ENCODE data around the gene STK39. TPM values are rescaled to one million over a fixed set of nuclear protein-coding genes. Genes with fewer than 3 reads are reported as not detected.
"Not testable (repeated sequence)": the region's sequence is repeated elsewhere in the genome, so short reads cannot be mapped to it uniquely, and the experiment has no call there.

Gene STK39
- polyA plus RNA-seq, 2 of the 4 experiments (the other 2 are of a cell fraction) = 14.2 to 27.2 TPM

DNA sequence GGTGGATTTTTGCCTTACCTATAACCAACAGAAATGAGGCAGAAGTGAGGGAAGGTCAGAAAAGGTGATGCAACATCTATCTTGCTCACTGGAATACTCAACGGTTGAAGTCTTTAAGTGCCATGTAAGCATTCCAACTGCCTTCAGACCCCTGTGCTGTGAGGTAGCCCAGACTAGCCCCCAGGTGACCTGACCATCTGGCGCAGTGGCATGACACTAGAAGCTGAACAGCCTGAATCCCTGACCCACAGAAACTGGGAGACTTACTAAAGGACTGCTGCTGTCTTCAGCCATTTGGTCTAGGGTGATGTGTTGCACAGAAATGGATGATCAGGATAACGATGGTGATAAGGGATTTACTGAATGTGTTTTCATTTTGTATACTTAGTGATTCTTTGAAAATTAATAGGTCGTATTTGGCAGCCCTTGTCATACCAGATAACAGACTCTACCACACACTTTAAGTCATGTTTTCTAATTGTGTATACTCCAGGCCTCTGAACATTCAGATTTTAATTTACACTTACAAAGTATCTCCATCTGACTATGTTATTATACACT is 161.5 kb downstream of the STK39 start:
- TF ChIP-seq SMC3 (IDR thresholded peaks at IDR 0.05) = no peak
- no peak for TF ChIP-seq RNF2 (IDR thresholded peaks at IDR 0.05; ENCODE audit: borderline replicate concordance, low read depth)
- no peaks in the 10 kb centered on the region for H3K9me3 ChIP-seq
- ChIA-PET POLR2A (no interaction called here), CTCF (interaction anchor here (1.9 to 3.1 kb wide), 2 partner anchors 9 to 33 kb away, joined by 4 to 11 read pairs; no protein-coding TSS in a partner anchor)
- no peak for ATAC-seq
- no peak for DNase-seq (ENCODE audit: low read depth in 1 of 2, low spot score in 1 of 2)
- no peak overlapping the region for H3K4me3 ChIP-seq
- H3K4me2 ChIP-seq = no peak overlapping the region
- no peaks in the 10 kb centered on the region for H3K4me1 ChIP-seq
- WGBS (ENCODE audit: missing lambda C conversion rate) = 82% methylated on average over 4 of the region's 4 CpGs
- no peak for FAIRE-seq
- H3K27ac ChIP-seq = no peak overlapping the region

DNA sequence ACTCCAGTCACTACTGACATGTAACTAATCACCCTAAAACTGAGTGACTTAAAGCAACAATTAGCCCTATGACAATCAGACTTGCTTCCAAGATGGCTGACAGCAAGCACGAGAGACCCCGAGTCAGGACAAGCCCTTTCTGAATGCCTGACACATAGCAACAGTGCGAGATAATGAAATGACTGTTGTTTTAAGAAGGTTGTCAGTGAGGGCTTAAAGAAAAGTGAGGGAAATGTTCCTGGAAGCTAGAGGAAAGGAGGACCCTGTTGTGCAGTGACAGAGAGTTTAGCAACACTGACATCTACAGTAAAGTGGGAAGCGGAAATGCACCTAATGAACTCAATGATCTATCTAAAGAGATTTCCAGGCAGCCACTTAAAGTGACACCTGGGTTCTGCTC is 163.1 kb downstream of the STK39 start:
- Histone ChIP-seq H3K27ac (no peak overlapping the region), H3K4me1 (no peaks in the 10 kb centered on the region), H3K4me3 (no peak overlapping the region), H3K9me3 (no peaks in the 10 kb centered on the region), H3K4me2 (no peak overlapping the region)
- DNase-seq (ENCODE audit: low read depth in 1 of 2, low spot score in 1 of 2) (no peak), ATAC-seq (no peak), FAIRE-seq (no peak)
- ChIA-PET POLR2A (no interaction called here), CTCF (interaction anchor here (3.1 kb wide), 1 partner anchor 35 kb away, joined by 11 read pairs; no protein-coding TSS in a partner anchor)
- 94% methylated on average over 4 of the region's 4 CpGs for WGBS (ENCODE audit: missing lambda C conversion rate)
- TF ChIP-seq POLR2AphosphoS2 (conservative IDR thresholded peaks at IDR 0.05; ENCODE audit: low read length) (no peak), HDAC2 (IDR thresholded peaks at IDR 0.05) (no peak), HOXA7 (CRISPR knock-in tag; IDR thresholded peaks at IDR 0.05) (no peak), HEYL (CRISPR knock-in tag; IDR thresholded peaks at IDR 0.05) (no peak)
- TF ChIP-seq, protein P1, sequence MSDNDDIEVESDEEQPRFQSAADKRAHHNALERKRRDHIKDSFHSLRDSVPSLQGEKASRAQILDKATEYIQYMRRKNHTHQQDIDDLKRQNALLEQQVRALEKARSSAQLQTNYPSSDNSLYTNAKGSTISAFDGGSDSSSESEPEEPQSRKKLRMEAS (IDR thresholded peaks at IDR 0.05) = no peak
- TF ChIP-seq, protein P2, sequence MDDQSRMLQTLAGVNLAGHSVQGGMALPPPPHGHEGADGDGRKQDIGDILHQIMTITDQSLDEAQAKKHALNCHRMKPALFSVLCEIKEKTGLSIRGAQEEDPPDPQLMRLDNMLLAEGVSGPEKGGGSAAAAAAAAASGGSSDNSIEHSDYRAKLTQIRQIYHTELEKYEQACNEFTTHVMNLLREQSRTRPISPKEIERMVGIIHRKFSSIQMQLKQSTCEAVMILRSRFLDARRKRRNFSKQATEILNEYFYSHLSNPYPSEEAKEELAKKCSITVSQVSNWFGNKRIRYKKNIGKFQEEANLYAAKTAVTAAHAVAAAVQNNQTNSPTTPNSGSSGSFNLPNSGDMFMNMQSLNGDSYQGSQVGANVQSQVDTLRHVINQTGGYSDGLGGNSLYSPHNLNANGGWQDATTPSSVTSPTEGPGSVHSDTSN (IDR thresholded peaks at IDR 0.05) = no peak
- TF ChIP-seq, protein P3, sequence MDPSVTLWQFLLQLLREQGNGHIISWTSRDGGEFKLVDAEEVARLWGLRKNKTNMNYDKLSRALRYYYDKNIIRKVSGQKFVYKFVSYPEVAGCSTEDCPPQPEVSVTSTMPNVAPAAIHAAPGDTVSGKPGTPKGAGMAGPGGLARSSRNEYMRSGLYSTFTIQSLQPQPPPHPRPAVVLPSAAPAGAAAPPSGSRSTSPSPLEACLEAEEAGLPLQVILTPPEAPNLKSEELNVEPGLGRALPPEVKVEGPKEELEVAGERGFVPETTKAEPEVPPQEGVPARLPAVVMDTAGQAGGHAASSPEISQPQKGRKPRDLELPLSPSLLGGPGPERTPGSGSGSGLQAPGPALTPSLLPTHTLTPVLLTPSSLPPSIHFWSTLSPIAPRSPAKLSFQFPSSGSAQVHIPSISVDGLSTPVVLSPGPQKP (IDR thresholded peaks at IDR 0.05; ENCODE audit: low read depth, low read length) = no peak

DNA sequence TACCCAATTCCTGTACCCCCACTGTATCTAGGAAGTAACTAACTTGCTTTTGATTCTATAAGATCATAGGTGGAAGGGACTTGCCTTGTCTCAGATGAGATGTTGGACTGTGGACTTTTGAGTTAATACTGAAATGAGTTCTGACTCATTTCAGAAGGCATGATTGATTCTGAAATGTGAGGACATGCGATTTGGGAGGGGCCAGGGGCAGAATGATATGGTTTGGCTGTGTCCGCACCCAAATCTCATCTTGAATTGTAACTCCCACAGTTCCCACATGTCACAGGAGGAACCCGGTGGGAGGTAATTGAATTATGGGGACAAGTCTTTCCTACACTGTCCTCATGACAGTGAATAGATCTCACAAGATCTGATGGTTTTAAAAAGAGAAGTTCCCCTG is 165.9 kb downstream of the STK39 start:
- H3K9me3 ChIP-seq; ATAC-seq; H3K27ac ChIP-seq; H3K4me1 ChIP-seq; H3K4me2 ChIP-seq; DNase-seq (ENCODE audit: low read depth in 1 of 2, low spot score in 1 of 2); POLR2A ChIA-PET; FAIRE-seq; H3K4me3 ChIP-seq: not testable (repeated sequence)
- WGBS (ENCODE audit: missing lambda C conversion rate) = 89% methylated on average over 3 of the region's 3 CpGs
- CTCF ChIA-PET = interaction anchor here (0.6 kb wide), 1 partner anchor 1965 kb away, joined by 4 read pairs; no protein-coding TSS in a partner anchor

DNA sequence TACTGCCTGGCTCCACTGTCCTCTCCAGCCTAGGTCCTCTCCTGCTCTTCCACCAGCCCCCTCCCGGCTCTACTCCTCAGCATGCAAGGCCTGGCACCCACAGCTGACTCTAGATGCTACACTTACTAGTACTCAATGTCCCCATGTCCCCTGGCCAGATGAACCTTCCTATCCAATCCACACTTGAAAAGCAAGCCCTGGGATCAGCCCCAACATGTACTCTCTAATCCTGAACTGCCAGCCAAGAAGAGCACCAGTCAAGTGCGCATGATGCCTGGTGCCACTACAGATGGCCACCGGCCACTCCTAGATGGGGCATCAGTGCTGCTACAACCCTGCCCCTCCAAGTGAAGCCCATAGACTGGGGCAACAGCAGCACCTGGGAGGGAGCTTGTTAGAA is 168.2 kb downstream of the STK39 start:
- WGBS (ENCODE audit: missing lambda C conversion rate) = 98% methylated on average over 3 of the region's 3 CpGs
- no peak for TF ChIP-seq HDAC2 (IDR thresholded peaks at IDR 0.05)
- no peak for TF ChIP-seq JUN (IDR thresholded peaks at IDR 0.05)
- no peak for TF ChIP-seq NFE2L2 (conservative IDR thresholded peaks at IDR 0.05; ENCODE audit: low read length)
- no peak for TF ChIP-seq ZFP36 (IDR thresholded peaks at IDR 0.05; ENCODE audit: borderline replicate concordance, partially characterized antibody)
- TF ChIP-seq, protein P2 (IDR thresholded peaks at IDR 0.05) = no peak
- TF ChIP-seq NPAS2 (CRISPR knock-in tag; IDR thresholded peaks at IDR 0.05; ENCODE audit: borderline replicate concordance) = no peak
- no peak for TF ChIP-seq KDM1A (IDR thresholded peaks at IDR 0.05; ENCODE audit: low read depth)
- no peak for TF ChIP-seq MYC (IDR thresholded peaks at IDR 0.05; ENCODE audit: borderline replicate concordance, low read length)
- no peak for TF ChIP-seq CHD2 (IDR thresholded peaks at IDR 0.05; ENCODE audit: low read length, partially characterized antibody)
- no peak for TF ChIP-seq CBX2 (IDR thresholded peaks at IDR 0.05; ENCODE audit: borderline replicate concordance, low read depth)
- H3K27ac ChIP-seq = no peak overlapping the region
- DNase-seq (ENCODE audit: low read depth in 1 of 2, low spot score in 1 of 2) (no peak), FAIRE-seq (no peak), ATAC-seq (no peak)
- H3K9me3 ChIP-seq = no peaks in the 10 kb centered on the region
- no peak overlapping the region for H3K4me2 ChIP-seq
- CTCF ChIA-PET = interaction anchor here (1.1 kb wide), 1 partner anchor 10 kb away, joined by 3 read pairs; no protein-coding TSS in a partner anchor
- POLR2A ChIA-PET = no interaction called here
- no peak overlapping the region for H3K4me3 ChIP-seq
- H3K4me1 ChIP-seq = no peaks in the 10 kb centered on the region

Data from A549 (cell line).